H9 (cell line): Measurements from ENCODE around the gene SUCLG1. TPM values are rescaled to one million over a fixed set of nuclear protein-coding genes. Genes with fewer than 3 reads are reported as not detected.
A peak's percentile ranks its signal among the peaks of the same experiment; 100 is the strongest.

Experiments used
- DNase-seq: peaks from one replicate; pipeline ENCODE4 v3.0.0-alpha.2; 2017
- H2AFZ ChIP-seq: one replicate; pipeline ENCODE4 v1.6.1; 2013; ENCODE audit warnings: mild to moderate bottlenecking, low read length, control low read depth, moderate library complexity
- H2AK5ac ChIP-seq: 2 replicates; pipeline ENCODE4 v1.6.1; 2013; ENCODE audit warnings: low read length, control low read depth, mixed read lengths; ENCODE audit not compliant: insufficient read length
- H2BK120ac ChIP-seq: one replicate; pipeline ENCODE4 v1.6.1; 2013; ENCODE audit warnings: low read depth, mild to moderate bottlenecking, low read length, control low read depth, inconsistent platforms; ENCODE audit not compliant: poor library complexity, severe bottlenecking
- H2BK12ac ChIP-seq: 2 replicates; pipeline ENCODE4 v1.6.1; 2013; ENCODE audit warnings: low read length, control low read depth, mixed read lengths, low read depth; ENCODE audit not compliant: insufficient read length
- H2BK15ac ChIP-seq: 2 replicates; pipeline ENCODE4 v1.6.1; 2013; ENCODE audit warnings: low read depth, low read length, control low read depth
- H2BK20ac ChIP-seq: one replicate; pipeline ENCODE4 v1.6.1; 2013; ENCODE audit warnings: low read depth, mild to moderate bottlenecking, low read length, control low read depth, inconsistent platforms; ENCODE audit not compliant: poor library complexity, severe bottlenecking
- H2BK5ac ChIP-seq: 2 replicates; pipeline ENCODE4 v1.6.1; 2013; ENCODE audit warnings: low read length, control low read depth, mixed read lengths; ENCODE audit not compliant: insufficient read length
- H3K14ac ChIP-seq: 2 replicates; pipeline ENCODE4 v1.6.1; 2013; ENCODE audit warnings: low read length, control low read depth; ENCODE audit not compliant: insufficient read depth
- H3K18ac ChIP-seq: 2 replicates; pipeline ENCODE4 v1.6.1; 2013; ENCODE audit warnings: low read depth, mild to moderate bottlenecking, mixed read lengths, low read length, control low read depth; ENCODE audit not compliant: insufficient read length
- H3K23ac ChIP-seq: 2 replicates; pipeline ENCODE4 v1.6.1; 2013; ENCODE audit warnings: low read length, control low read depth, mixed read lengths, low read depth; ENCODE audit not compliant: insufficient read length
- H3K23me2 ChIP-seq: 2 replicates; pipeline ENCODE4 v1.6.1; 2013; ENCODE audit warnings: low read depth, mild to moderate bottlenecking, mixed read lengths, low read length, control low read depth; ENCODE audit not compliant: insufficient read length, poor library complexity, severe bottlenecking
- H3K27ac ChIP-seq: 2 replicates; pipeline ENCODE4 v1.5.1; 2013; ENCODE audit warnings: low read length, control low read depth, mixed read lengths, low read depth; ENCODE audit not compliant: insufficient read length
- H3K27me3 ChIP-seq: 2 replicates; pipeline ENCODE4 v1.6.1; 2013; ENCODE audit warnings: low read length, control low read depth, inconsistent platforms; ENCODE audit not compliant: insufficient read depth
- H3K4ac ChIP-seq: 2 replicates; pipeline ENCODE4 v1.6.1; 2013; ENCODE audit warnings: low read depth, mild to moderate bottlenecking, control low read depth, inconsistent platforms, low read length, moderate library complexity
- H3K4me1 ChIP-seq: 2 replicates; pipeline ENCODE4 v1.6.1; 2013; ENCODE audit warnings: low read length, control low read depth, inconsistent platforms; ENCODE audit not compliant: insufficient read depth
- H3K4me2 ChIP-seq: 2 replicates; pipeline ENCODE4 v1.6.1; 2013; ENCODE audit warnings: low read length, control low read depth, mixed read lengths; ENCODE audit not compliant: insufficient read length, insufficient read depth
- H3K56ac ChIP-seq: 2 replicates; pipeline ENCODE4 v1.6.1; 2013; ENCODE audit warnings: low read depth, mild to moderate bottlenecking, mixed read lengths, low read length, control low read depth; ENCODE audit not compliant: insufficient read length
- H3K79me1 ChIP-seq: 2 replicates; pipeline ENCODE4 v1.6.1; 2013; ENCODE audit warnings: low read depth, mild to moderate bottlenecking, moderate library complexity, low read length, control low read depth, inconsistent platforms; ENCODE audit not compliant: insufficient read depth, poor library complexity, severe bottlenecking
- H3K79me2 ChIP-seq: 2 replicates; pipeline ENCODE4 v1.6.1; 2013; ENCODE audit warnings: low read length, control low read depth, inconsistent platforms; ENCODE audit not compliant: insufficient read depth
- H3K9ac ChIP-seq: 2 replicates; pipeline ENCODE4 v1.6.1; 2013; ENCODE audit warnings: low read length, control low read depth, mixed read lengths; ENCODE audit not compliant: insufficient read length; ENCODE audit errors: extremely low read depth
- H3K9me3 ChIP-seq: one replicate; pipeline ENCODE4 v1.6.1; 2013; ENCODE audit warnings: low read depth, low read length, inconsistent platforms; ENCODE audit not compliant: control insufficient read depth
- H3T11ph ChIP-seq: one replicate; pipeline ENCODE4 v1.6.1; 2013; ENCODE audit warnings: mild to moderate bottlenecking, low read length, control low read depth, inconsistent platforms
- H4K20me1 ChIP-seq: one replicate; pipeline ENCODE4 v1.6.1; 2013; ENCODE audit not compliant: control insufficient read depth, insufficient read length, insufficient read depth
- H4K5ac ChIP-seq: 2 replicates; pipeline ENCODE4 v1.6.1; 2013; ENCODE audit warnings: low read depth, mild to moderate bottlenecking, mixed read lengths, low read length, control low read depth; ENCODE audit not compliant: insufficient read length
- H4K8ac ChIP-seq: replicated peaks from 2 replicates; pipeline ENCODE4 v1.6.1; 2013; ENCODE audit warnings: low read length, control low read depth, mixed read lengths, low read depth; ENCODE audit not compliant: insufficient read length
- H4K91ac ChIP-seq: 2 replicates; pipeline ENCODE4 v1.6.1; 2013; ENCODE audit warnings: low read depth, mild to moderate bottlenecking, moderate library complexity, mixed read lengths, low read length, control low read depth; ENCODE audit not compliant: insufficient read length
- H3K27ac Mint-ChIP-seq, 3 experiments: 2 replicates in 2 of 3; 3 replicates in 1 of 3; pipeline ENCODE4 v1.8.0; 2020 to 2021; ENCODE audit warnings: mixed read lengths in 3 of 3, mild to moderate bottlenecking in 1 of 3, moderate library complexity in 1 of 3
- H3K27me3 Mint-ChIP-seq: 2 replicates; pipeline ENCODE4 v1.8.0; 2021; ENCODE audit warnings: low read depth, mild to moderate bottlenecking, moderate library complexity, mixed read lengths
- H3K36me3 Mint-ChIP-seq, 3 experiments: 2 replicates in 2 of 3; 3 replicates in 1 of 3; pipeline ENCODE4 v1.8.0; 2020 to 2021; ENCODE audit warnings: low read depth in 3 of 3, mixed read lengths in 3 of 3; ENCODE audit not compliant: insufficient read depth in 1 of 3
- H3K4me1 Mint-ChIP-seq, 2 experiments: 2 replicates each; pipeline ENCODE4 v1.8.0; 2020; ENCODE audit warnings: mixed read lengths in 2 of 2
- H3K4me3 Mint-ChIP-seq, 2 experiments: 2 replicates in 1 of 2; 3 replicates in 1 of 2; pipeline ENCODE4 v1.8.0; 2020 to 2021; ENCODE audit warnings: mild to moderate bottlenecking in 2 of 2, mixed read lengths in 2 of 2, moderate library complexity in 1 of 2
- H3K9me3 Mint-ChIP-seq, 2 experiments: 2 replicates in 1 of 2; 3 replicates in 1 of 2; pipeline ENCODE4 v1.8.0; 2020; ENCODE audit warnings: mild to moderate bottlenecking in 2 of 2, mixed read lengths in 2 of 2, moderate library complexity in 1 of 2
- WGBS: extraction: QIAGEN DNeasy Blood & Tissue Kit; methylation state at CpG from one replicate; pipeline ENCODE4 v1.1.7; 2013; ENCODE audit warnings: missing lambda C conversion rate, low lambda C conversion rate, mixed read lengths; ENCODE audit not compliant: insufficient read length; ENCODE audit errors: extremely low coverage; 5-methylcytosine and 5-hydroxymethylcytosine counted together
- long read RNA-seq: library from polyadenylated mRNA; unstranded; transcript quantifications from one replicate; pipeline ENCODE4 v2.0.0, GENCODE V29; 2020
- total RNA-seq: library from RNA; stranded (reverse); gene quantifications from 2 replicates; pipeline ENCODE4 v1.2.1, GENCODE V29; 2021
- TF ChIP-seq, protein P1 (sequence below): fragments of 200-600 bp; sonication (generic); conservative IDR thresholded peaks from 3 replicates; pipeline ENCODE4 v1.8.0; 2021; ENCODE audit warnings: antibody characterized with exemption, mild to moderate bottlenecking

SUCLG1 gene
- 37.6 and 40.0 TPM in 2 replicates for total RNA-seq
- long read RNA-seq, transcript SUCLG1-201 (9 exons, 1,475 nt) = major isoform, 191 of 204 reads
- long read RNA-seq, partial matches to known transcripts = 5 of 204 reads
- long read RNA-seq, other reads (novel, unspliced or antisense) = 8 of 204 reads

GRCh38 chr2:84459018-84459943 is at the start of gene SUCLG1:
TSS of gene SUCLG1 (minus strand) at chr2:84459280. CDS start at chr2:84459269, 11 bp downstream.
- Histone ChIP-seq H4K91ac (no peak within 1 kb of the TSS), H3K79me1 (no peaks in the 10 kb centered on the region), H3K23ac (no peak within 1 kb of the TSS), H3K27me3 (no peaks in the 10 kb centered on the region), H4K8ac (no peak within 1 kb of the TSS), H4K5ac (no peak within 1 kb of the TSS), H3K4me2 (peak within 1 kb of the TSS; percentile 77), H2BK12ac (no peak within 1 kb of the TSS), H2BK120ac (no peak within 1 kb of the TSS), H3K27ac (no peak within 1 kb of the TSS), H3T11ph (no peak within 1 kb of the TSS), H3K79me2 (no peaks in the 10 kb centered on the region), H2BK15ac (no peak within 1 kb of the TSS), H3K18ac (peak within 1 kb of the TSS; percentile 18), H2BK5ac (no peak within 1 kb of the TSS), H2AK5ac (no peak within 1 kb of the TSS), H3K4me1 (no peaks in the 10 kb centered on the region; the same call in 1 of the 2 replicates), H3K23me2 (peaks cover 14% of the 10 kb centered on the region), H2AFZ (peak within 1 kb of the TSS; percentile 65), H3K56ac (no peak within 1 kb of the TSS), H2BK20ac (no peak within 1 kb of the TSS), H3K9me3 (no peaks in the 10 kb centered on the region), H3K4ac (no peak within 1 kb of the TSS), H3K9ac (peak within 1 kb of the TSS; percentile 65), H4K20me1 (no peaks in the 10 kb centered on the region), H3K14ac (no peak within 1 kb of the TSS; the same call in 1 of the 2 replicates)
- H3K27me3 Mint-ChIP-seq = no peaks in the 10 kb centered on the region
- H3K4me1 Mint-ChIP-seq = peaks cover 13 to 24% of the 10 kb centered on the region in 2 experiments
- peak within 1 kb of the TSS; percentile 82 to 98 (median 89) for H3K27ac Mint-ChIP-seq
- H3K9me3 Mint-ChIP-seq = no peaks in the 10 kb centered on the region; a peak in 2 of 5 replicates
- DNase-seq = peak; percentile 81
- H3K4me3 Mint-ChIP-seq = peak within 1 kb of the TSS; percentile 93 to 94
- no peaks in the 10 kb centered on the region; a peak in 1 of 7 replicates for H3K36me3 Mint-ChIP-seq
- TF ChIP-seq, protein P1, sequence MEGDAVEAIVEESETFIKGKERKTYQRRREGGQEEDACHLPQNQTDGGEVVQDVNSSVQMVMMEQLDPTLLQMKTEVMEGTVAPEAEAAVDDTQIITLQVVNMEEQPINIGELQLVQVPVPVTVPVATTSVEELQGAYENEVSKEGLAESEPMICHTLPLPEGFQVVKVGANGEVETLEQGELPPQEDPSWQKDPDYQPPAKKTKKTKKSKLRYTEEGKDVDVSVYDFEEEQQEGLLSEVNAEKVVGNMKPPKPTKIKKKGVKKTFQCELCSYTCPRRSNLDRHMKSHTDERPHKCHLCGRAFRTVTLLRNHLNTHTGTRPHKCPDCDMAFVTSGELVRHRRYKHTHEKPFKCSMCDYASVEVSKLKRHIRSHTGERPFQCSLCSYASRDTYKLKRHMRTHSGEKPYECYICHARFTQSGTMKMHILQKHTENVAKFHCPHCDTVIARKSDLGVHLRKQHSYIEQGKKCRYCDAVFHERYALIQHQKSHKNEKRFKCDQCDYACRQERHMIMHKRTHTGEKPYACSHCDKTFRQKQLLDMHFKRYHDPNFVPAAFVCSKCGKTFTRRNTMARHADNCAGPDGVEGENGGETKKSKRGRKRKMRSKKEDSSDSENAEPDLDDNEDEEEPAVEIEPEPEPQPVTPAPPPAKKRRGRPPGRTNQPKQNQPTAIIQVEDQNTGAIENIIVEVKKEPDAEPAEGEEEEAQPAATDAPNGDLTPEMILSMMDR = no peak
- no CpG with 5 or more reads among the region's 57 CpGs for WGBS
